Esophagus squamous epithelium (tissue), 4 donors: ENCODE measurements around the gene NDFIP2.

Experiments used
- POLR2A ChIP-seq, 4 donors: fragments of 450-650 bp; IDR thresholded peaks; one replicate each; pipeline ENCODE4 v1.6.1; 2017; ENCODE audit warnings: antibody characterized with exemption in 4 of 4, mild to moderate bottlenecking in 4 of 4, moderate library complexity in 3 of 4
- TF ChIP-seq, protein P1 (sequence below), 6 experiments: fragments of 450-650 bp in 4 of 6; fragments of 200-600 bp in 2 of 6; sonication (generic) in 2 of 6; IDR thresholded peaks; one replicate each; pipeline ENCODE4 v1.5.1; 2016 to 2019; ENCODE audit warnings: antibody characterized with exemption in 6 of 6, mild to moderate bottlenecking in 4 of 6, moderate library complexity in 4 of 6

GRCh38 chr13:79593641-79594275, 112.8 kb downstream of the NDFIP2 start:
- TF ChIP-seq, protein P1, sequence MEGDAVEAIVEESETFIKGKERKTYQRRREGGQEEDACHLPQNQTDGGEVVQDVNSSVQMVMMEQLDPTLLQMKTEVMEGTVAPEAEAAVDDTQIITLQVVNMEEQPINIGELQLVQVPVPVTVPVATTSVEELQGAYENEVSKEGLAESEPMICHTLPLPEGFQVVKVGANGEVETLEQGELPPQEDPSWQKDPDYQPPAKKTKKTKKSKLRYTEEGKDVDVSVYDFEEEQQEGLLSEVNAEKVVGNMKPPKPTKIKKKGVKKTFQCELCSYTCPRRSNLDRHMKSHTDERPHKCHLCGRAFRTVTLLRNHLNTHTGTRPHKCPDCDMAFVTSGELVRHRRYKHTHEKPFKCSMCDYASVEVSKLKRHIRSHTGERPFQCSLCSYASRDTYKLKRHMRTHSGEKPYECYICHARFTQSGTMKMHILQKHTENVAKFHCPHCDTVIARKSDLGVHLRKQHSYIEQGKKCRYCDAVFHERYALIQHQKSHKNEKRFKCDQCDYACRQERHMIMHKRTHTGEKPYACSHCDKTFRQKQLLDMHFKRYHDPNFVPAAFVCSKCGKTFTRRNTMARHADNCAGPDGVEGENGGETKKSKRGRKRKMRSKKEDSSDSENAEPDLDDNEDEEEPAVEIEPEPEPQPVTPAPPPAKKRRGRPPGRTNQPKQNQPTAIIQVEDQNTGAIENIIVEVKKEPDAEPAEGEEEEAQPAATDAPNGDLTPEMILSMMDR (IDR thresholded peaks at IDR 0.05), result no peak
- TF ChIP-seq POLR2A (IDR thresholded peaks at IDR 0.05), result no peak
